Caco-2 (cell line): Measurements from ENCODE around the gene CLEC16A. TPM values are rescaled to one million over a fixed set of nuclear protein-coding genes. Genes with fewer than 3 reads are reported as not detected.

Source experiments
- BruUV-seq: library from RNA; stranded (reverse); fragments of 400-500 nt; replicated peaks from 2 replicates; lab custom pipeline; 2021; lab: Mats Ljungman, UMichigan
- CTCF ChIA-PET: fragments of 300-600 bp; sonication (Branson Sonifier 250); formaldehyde crosslinking; loops from one replicate; lab custom pipeline; 2022; ENCODE audit warnings: antibody characterized with exemption; lab: Charles Lee
- POLR2A ChIA-PET: fragments of 300-600 bp; sonication (Branson Sonifier 250); formaldehyde crosslinking; loops from one replicate; lab custom pipeline; 2022; ENCODE audit warnings: antibody characterized with exemption; lab: Charles Lee
- DNase-seq, 2 experiments: peaks; one replicate each; pipeline versions ENCODE4 v3.0.0 to v3.0.0-alpha.2; 2020 to 2022
- H3K27me3 ChIP-seq: replicated peaks from 2 replicates; pipeline ENCODE4 v1.6.0; 2011; ENCODE audit warnings: low read length; ENCODE audit not compliant: control insufficient read depth, insufficient read depth
- H3K36me3 ChIP-seq: 2 replicates; pipeline ENCODE4 v1.5.1; 2011; ENCODE audit warnings: low read length; ENCODE audit not compliant: control insufficient read depth, insufficient read depth
- H3K4me1 ChIP-seq: fragments of 250-450 bp; sonication (Bioruptor Pico); 2 replicates; pipeline ENCODE4 v1.5.1; 2020; ENCODE audit warnings: mild to moderate bottlenecking
- H3K4me3 ChIP-seq: 2 replicates; pipeline ENCODE4 v1.5.1; 2011; ENCODE audit warnings: low read depth, mild to moderate bottlenecking, control low read depth, low read length
- H3K9me3 ChIP-seq: fragments of 250-450 bp; sonication (Bioruptor Pico); 2 replicates; pipeline ENCODE4 v1.5.1; 2020; ENCODE audit warnings: mild to moderate bottlenecking, moderate library complexity
- H3K27ac Mint-ChIP-seq: one replicate; pipeline ENCODE4 v1.8.0; 2022; ENCODE audit warnings: mixed read lengths; ENCODE audit not compliant: unreplicated experiment
- H3K27me3 Mint-ChIP-seq: one replicate; pipeline ENCODE4 v1.8.0; 2022; ENCODE audit warnings: mixed read lengths; ENCODE audit not compliant: insufficient read depth, unreplicated experiment
- H3K36me3 Mint-ChIP-seq: one replicate; pipeline ENCODE4 v1.8.0; 2022; ENCODE audit warnings: mild to moderate bottlenecking, mixed read lengths; ENCODE audit not compliant: insufficient read depth, unreplicated experiment
- H3K4me1 Mint-ChIP-seq: one replicate; pipeline ENCODE4 v1.8.0; 2022; ENCODE audit warnings: low read depth, mixed read lengths; ENCODE audit not compliant: unreplicated experiment
- H3K4me3 Mint-ChIP-seq: one replicate; pipeline ENCODE4 v1.8.0; 2022; ENCODE audit warnings: mild to moderate bottlenecking, moderate library complexity, mixed read lengths; ENCODE audit not compliant: unreplicated experiment
- H3K9me3 Mint-ChIP-seq: one replicate; pipeline ENCODE4 v1.8.0; 2022; ENCODE audit warnings: mixed read lengths; ENCODE audit not compliant: unreplicated experiment
- intact Hi-C: fragments of 100-400 bp; cut with micrococcal nuclease; formaldehyde crosslinking; loops from one replicate; pipeline ENCODE4 v1.10.0; 2022; ENCODE audit not compliant: unreplicated experiment
- total RNA-seq: library from RNA; stranded (reverse); gene quantifications from 2 replicates; pipeline ENCODE4 v1.2.3, GENCODE V29; 2022
- TF ChIP-seq, protein P1 (sequence below), 2 experiments: fragments of 200-600 bp in 1 of 2; IDR thresholded peaks; 1 replicate in 1 of 2; 2 replicates in 1 of 2; pipeline versions ENCODE4 v1.5.1 to v1.8.0; 2011 to 2022; ENCODE audit warnings: antibody characterized with exemption in 1 of 2, control low read depth in 1 of 2, inconsistent platforms in 1 of 2, low read depth in 1 of 2, low read length in 1 of 2, mild to moderate bottlenecking in 1 of 2, moderate library complexity in 1 of 2; ENCODE audit not compliant: insufficient read depth in 1 of 2, severe bottlenecking in 1 of 2, unreplicated experiment in 1 of 2

Gene CLEC16A
- total RNA-seq, 1 experiment from 2014 or later, result 27.0 TPM

DNA sequence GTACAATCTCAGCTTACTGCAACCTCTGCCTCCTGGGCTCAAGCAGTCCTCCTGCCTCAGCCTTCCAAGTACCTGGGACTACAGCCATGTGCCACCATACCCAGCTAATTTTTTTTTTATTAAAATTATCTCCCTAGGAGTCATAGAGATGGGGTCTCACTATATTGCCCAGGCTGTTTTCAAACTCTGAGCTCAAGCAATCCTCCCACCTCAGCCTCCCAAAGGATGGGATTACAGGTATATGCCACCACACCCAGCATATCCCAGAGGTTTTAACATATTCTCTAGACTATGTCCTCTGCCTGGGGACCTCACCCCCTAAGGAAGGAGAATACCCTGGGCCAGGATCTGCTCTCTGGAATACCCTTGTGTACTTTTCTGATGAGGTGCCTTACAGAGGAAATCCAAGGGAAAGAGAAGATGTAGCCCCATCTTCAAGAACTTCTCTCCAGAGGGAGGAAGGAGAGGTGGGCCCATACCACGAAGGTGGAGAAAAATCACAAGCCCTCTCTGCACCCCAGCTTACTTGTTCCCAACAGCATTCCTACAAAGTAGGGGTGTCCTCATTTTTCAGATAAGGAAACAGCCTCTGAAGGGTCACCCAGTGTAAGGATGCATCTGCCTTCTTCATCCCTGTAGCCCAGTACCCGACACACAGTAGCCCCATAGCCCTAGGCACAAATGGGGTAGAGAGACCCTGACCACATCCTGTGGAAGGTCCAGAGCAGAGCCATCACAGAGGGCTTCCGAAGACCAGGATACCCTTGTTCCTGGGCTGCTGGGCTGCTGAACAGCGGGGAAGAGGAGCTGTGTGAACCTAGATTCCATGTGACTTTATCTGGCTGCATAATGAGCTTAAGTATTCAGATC is 160.0 kb downstream of the CLEC16A start:
- H3K9me3 ChIP-seq, result no peaks in the 10 kb centered on the region
- Mint-ChIP-seq H3K9me3 (no peaks in the 10 kb centered on the region), H3K4me3 (no peak overlapping the region), H3K4me1 (peaks cover 13% of the 10 kb centered on the region), H3K27me3 (no peaks in the 10 kb centered on the region), H3K27ac (peak overlapping the region; percentile 64), H3K36me3 (peaks cover 9% of the 10 kb centered on the region)
- CTCF ChIA-PET, result interaction anchor here (1.2 kb wide), 1 partner anchor 80 kb away, joined by 5 read pairs; no protein-coding TSS in a partner anchor
- intact Hi-C loops, result loop anchor here (10.0 kb wide), 1 partner anchor 150 kb away; the partner anchor contains the start of gene SOCS1
- no peak overlapping the region for H3K4me3 ChIP-seq
- no peak for DNase-seq
- TF ChIP-seq, protein P1, sequence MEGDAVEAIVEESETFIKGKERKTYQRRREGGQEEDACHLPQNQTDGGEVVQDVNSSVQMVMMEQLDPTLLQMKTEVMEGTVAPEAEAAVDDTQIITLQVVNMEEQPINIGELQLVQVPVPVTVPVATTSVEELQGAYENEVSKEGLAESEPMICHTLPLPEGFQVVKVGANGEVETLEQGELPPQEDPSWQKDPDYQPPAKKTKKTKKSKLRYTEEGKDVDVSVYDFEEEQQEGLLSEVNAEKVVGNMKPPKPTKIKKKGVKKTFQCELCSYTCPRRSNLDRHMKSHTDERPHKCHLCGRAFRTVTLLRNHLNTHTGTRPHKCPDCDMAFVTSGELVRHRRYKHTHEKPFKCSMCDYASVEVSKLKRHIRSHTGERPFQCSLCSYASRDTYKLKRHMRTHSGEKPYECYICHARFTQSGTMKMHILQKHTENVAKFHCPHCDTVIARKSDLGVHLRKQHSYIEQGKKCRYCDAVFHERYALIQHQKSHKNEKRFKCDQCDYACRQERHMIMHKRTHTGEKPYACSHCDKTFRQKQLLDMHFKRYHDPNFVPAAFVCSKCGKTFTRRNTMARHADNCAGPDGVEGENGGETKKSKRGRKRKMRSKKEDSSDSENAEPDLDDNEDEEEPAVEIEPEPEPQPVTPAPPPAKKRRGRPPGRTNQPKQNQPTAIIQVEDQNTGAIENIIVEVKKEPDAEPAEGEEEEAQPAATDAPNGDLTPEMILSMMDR (IDR thresholded peaks at IDR 0.05; ENCODE audit: insufficient read depth in 1 of 2, low read depth in 1 of 2, low read length in 1 of 2, severe bottlenecking in 1 of 2, unreplicated experiment in 1 of 2), result no peak
- H3K4me1 ChIP-seq, result peaks cover 24% of the 10 kb centered on the region
- BruUV-seq, result no TSS peak
- no peaks in the 10 kb centered on the region for H3K27me3 ChIP-seq
- no peaks in the 10 kb centered on the region; the same call in 1 of the 2 replicates for H3K36me3 ChIP-seq
- POLR2A ChIA-PET, result interaction anchor here (1.3 kb wide), 1 partner anchor 151 kb away, joined by 16 read pairs; the partner anchor contains the start of gene SOCS1

DNA sequence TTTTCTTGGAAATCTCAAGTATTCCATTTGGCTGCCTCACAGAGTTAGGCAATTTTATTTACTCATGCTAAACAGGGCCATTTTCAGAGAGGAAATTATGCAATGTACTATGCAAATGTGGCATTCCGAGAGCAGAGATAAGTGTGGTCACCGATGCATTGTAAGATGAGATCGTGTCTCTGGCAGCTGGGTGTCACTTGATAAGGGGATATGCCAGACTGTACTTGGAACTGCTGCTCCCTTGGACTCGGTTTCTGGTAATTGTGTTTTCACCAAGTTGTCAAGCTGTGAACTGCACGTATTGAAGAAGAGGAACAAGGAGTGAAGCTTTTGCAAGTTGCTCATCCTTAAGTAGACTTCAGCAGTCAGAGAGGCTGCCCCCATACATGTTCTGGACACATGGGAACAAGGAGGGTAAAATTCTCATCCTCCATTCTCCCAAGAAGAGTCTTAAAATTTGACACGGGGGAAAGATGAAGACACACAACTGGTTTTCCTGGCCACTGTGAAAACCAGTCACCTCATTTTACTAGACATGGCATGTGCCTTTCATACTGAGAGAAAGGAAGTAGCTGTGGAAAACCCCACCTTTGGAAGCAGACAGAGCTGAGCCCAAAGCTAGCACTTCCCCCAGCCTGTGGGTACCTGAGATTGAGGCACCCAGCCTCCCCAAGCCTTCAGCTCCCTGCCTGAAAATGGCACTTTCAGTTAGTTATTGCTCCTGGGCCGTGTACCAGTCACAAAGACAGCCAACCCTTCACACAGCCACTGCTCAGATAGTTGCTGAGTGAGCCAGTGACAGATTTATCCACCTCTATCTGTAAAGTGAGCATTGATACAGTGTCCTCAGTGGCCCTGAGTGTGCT is 160.9 kb downstream of the CLEC16A start:
- no peak overlapping the region for H3K27ac Mint-ChIP-seq
- Histone ChIP-seq H3K4me1 (peaks cover 24% of the 10 kb centered on the region), H3K27me3 (no peaks in the 10 kb centered on the region), H3K9me3 (no peaks in the 10 kb centered on the region), H3K36me3 (no peaks in the 10 kb centered on the region), H3K4me3 (no peak overlapping the region)
- TF ChIP-seq, protein P1 (IDR thresholded peaks at IDR 0.05; ENCODE audit: insufficient read depth in 1 of 2, low read depth in 1 of 2, low read length in 1 of 2, severe bottlenecking in 1 of 2, unreplicated experiment in 1 of 2), result no peak
- DNase-seq, result peak; percentile 53 to 59
- peaks cover 13% of the 10 kb centered on the region for H3K4me1 Mint-ChIP-seq
- no peak overlapping the region for H3K4me3 Mint-ChIP-seq
- CTCF ChIA-PET, result interaction anchor here (1.2 kb wide), 1 partner anchor 79 kb away, joined by 5 read pairs; no protein-coding TSS in a partner anchor
- TSS peak; percentile 83 for BruUV-seq
- H3K9me3 Mint-ChIP-seq, result no peaks in the 10 kb centered on the region
- H3K27me3 Mint-ChIP-seq, result no peaks in the 10 kb centered on the region
- peaks cover 14% of the 10 kb centered on the region for H3K36me3 Mint-ChIP-seq
- intact Hi-C loops, result loop anchor here (10.0 kb wide), 1 partner anchor 150 kb away; the partner anchor contains the start of gene SOCS1
- POLR2A ChIA-PET, result interaction anchor here (1.3 kb wide), 1 partner anchor 151 kb away, joined by 16 read pairs; the partner anchor contains the start of gene SOCS1

DNA sequence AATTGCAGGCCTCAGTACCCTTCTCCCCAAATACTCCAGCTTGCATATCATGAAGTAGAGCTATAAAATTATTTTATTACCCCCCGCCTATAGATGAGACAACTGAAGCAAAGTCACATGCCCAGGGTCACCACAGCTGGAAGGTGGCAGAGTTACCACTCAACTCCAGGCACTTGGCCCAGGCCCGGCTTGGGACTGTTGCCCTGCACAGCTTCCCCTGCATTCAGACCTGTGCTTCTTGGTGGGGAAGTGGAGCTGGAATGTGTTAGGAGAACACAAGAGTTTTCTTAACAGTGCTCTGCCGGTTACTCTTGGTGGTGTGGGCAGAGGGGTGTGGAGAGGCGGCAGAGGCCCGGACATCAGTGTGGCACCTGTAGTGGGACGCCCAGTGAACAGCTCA is 162.4 kb downstream of the CLEC16A start:
- H3K9me3 Mint-ChIP-seq, result no peaks in the 10 kb centered on the region
- Histone ChIP-seq H3K36me3 (no peaks in the 10 kb centered on the region), H3K9me3 (no peaks in the 10 kb centered on the region), H3K27me3 (no peaks in the 10 kb centered on the region), H3K4me3 (no peak overlapping the region), H3K4me1 (peaks cover 24% of the 10 kb centered on the region)
- no TSS peak for BruUV-seq
- H3K27me3 Mint-ChIP-seq, result no peaks in the 10 kb centered on the region
- intact Hi-C loops, result loop anchor here (10.0 kb wide), 1 partner anchor 148 kb away; the partner anchor contains the start of gene SOCS1
- TF ChIP-seq, protein P1 (IDR thresholded peaks at IDR 0.05; ENCODE audit: insufficient read depth in 1 of 2, low read depth in 1 of 2, low read length in 1 of 2, severe bottlenecking in 1 of 2, unreplicated experiment in 1 of 2), result no peak
- ChIA-PET CTCF (no interaction called here), POLR2A (no interaction called here)
- no peak for DNase-seq
- peaks cover 7% of the 10 kb centered on the region for H3K4me1 Mint-ChIP-seq
- H3K27ac Mint-ChIP-seq, result no peak overlapping the region
- H3K36me3 Mint-ChIP-seq, result peaks cover 14% of the 10 kb centered on the region
- H3K4me3 Mint-ChIP-seq, result no peak overlapping the region
